ENCODE measurements around the gene ING5. TPM values are rescaled to one million over a fixed set of nuclear protein-coding genes. Genes with fewer than 3 reads are reported as not detected.

Gene ING5
- total RNA-seq, 1 experiment from 2014 or later, result 28.6 TPM

- H3K4me3 ChIP-seq (ENCODE audit: low read depth, low read length), result no peak overlapping the region
- peaks cover 2% of the 10 kb centered on the region for H3K36me3 ChIP-seq (ENCODE audit: control insufficient read depth, insufficient read depth, low read length)
- no peak overlapping the region for H3K27ac Mint-ChIP-seq (ENCODE audit: unreplicated experiment)
- H3K4me1 Mint-ChIP-seq (ENCODE audit: low read depth, unreplicated experiment), result no peaks in the 10 kb centered on the region
- no peak for TF ChIP-seq CTCF (IDR thresholded peaks at IDR 0.05; ENCODE audit: insufficient read depth in 1 of 2, low read depth in 1 of 2, low read length in 1 of 2, severe bottlenecking in 1 of 2, unreplicated experiment in 1 of 2)
- H3K27me3 ChIP-seq (replicated peaks; ENCODE audit: control insufficient read depth, insufficient read depth, low read length), result no peaks in the 10 kb centered on the region
- H3K9me3 ChIP-seq, result 0 out of 2 replicates have a peak, but pooled peaks cover 3% of the 10 kb centered on the region
- no peaks in the 10 kb centered on the region for H3K9me3 Mint-ChIP-seq (ENCODE audit: unreplicated experiment)
- POLR2A ChIA-PET, result no interaction called here
- no peaks in the 10 kb centered on the region for H3K27me3 Mint-ChIP-seq (ENCODE audit: insufficient read depth, unreplicated experiment)
- CTCF ChIA-PET, result no interaction called here
- H3K36me3 Mint-ChIP-seq (ENCODE audit: insufficient read depth, unreplicated experiment), result peaks cover 45% of the 10 kb centered on the region
- intact Hi-C loops (cut with micrococcal nuclease; ENCODE audit: unreplicated experiment), result no loop called here
- DNase-seq, result no peak
- H3K4me3 Mint-ChIP-seq (ENCODE audit: unreplicated experiment), result no peak overlapping the region
- no TSS peak for BruUV-seq (replicated peaks)
- H3K4me1 ChIP-seq, result no peaks in the 10 kb centered on the region
Measured at GRCh38 chr2:241721852-241722251, 20.0 kb downstream of the ING5 start.

DNA sequence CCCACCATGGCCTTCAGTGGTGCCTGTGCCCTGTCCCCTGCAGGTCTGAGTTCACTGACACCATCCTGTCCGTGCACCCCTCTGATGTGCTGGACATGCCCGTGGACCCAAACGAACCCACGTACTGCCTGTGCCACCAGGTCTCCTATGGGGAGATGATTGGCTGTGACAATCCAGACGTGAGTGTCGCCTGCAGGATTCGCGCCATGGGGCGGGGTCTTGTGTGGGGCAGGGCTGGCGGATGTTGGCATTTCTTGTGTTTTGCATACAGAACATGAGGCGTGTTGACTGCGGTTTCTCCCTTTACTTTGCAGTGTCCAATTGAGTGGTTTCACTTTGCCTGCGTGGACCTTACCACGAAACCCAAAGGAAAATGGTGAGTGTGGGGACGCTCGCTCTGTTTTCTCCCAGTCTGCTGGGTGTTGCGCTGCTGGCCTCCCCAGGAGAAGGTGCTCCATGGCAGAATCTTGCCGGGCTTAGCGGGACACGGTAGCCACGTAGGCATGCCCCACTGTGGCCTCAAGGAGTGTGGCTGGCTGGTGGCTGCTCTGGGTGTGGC, 21.1 kb downstream of the ING5 start:
- BruUV-seq (replicated peaks), result no TSS peak
- TF ChIP-seq CTCF (IDR thresholded peaks at IDR 0.05; ENCODE audit: insufficient read depth in 1 of 2, low read depth in 1 of 2, low read length in 1 of 2, severe bottlenecking in 1 of 2, unreplicated experiment in 1 of 2), result no peak
- Histone ChIP-seq H3K27me3 (replicated peaks; ENCODE audit: control insufficient read depth, insufficient read depth, low read length) (no peaks in the 10 kb centered on the region), H3K9me3 (0 out of 2 replicates have a peak, but pooled peaks cover 3% of the 10 kb centered on the region), H3K36me3 (ENCODE audit: control insufficient read depth, insufficient read depth, low read length) (peaks cover 2% of the 10 kb centered on the region), H3K4me1 (no peaks in the 10 kb centered on the region), H3K4me3 (ENCODE audit: low read depth, low read length) (no peak overlapping the region)
- ChIA-PET POLR2A (no interaction called here), CTCF (no interaction called here)
- H3K9me3 Mint-ChIP-seq (ENCODE audit: unreplicated experiment), result no peaks in the 10 kb centered on the region
- H3K4me3 Mint-ChIP-seq (ENCODE audit: unreplicated experiment), result no peak overlapping the region
- H3K4me1 Mint-ChIP-seq (ENCODE audit: low read depth, unreplicated experiment), result no peaks in the 10 kb centered on the region
- intact Hi-C loops (cut with micrococcal nuclease; ENCODE audit: unreplicated experiment), result no loop called here
- H3K27ac Mint-ChIP-seq (ENCODE audit: unreplicated experiment), result no peak overlapping the region
- peaks cover 38% of the 10 kb centered on the region for H3K36me3 Mint-ChIP-seq (ENCODE audit: insufficient read depth, unreplicated experiment)
- no peaks in the 10 kb centered on the region for H3K27me3 Mint-ChIP-seq (ENCODE audit: insufficient read depth, unreplicated experiment)
- no peak for DNase-seq

- Mint-ChIP-seq H3K36me3 (ENCODE audit: insufficient read depth, unreplicated experiment) (peaks cover 33% of the 10 kb centered on the region), H3K27ac (ENCODE audit: unreplicated experiment) (no peak overlapping the region), H3K27me3 (ENCODE audit: insufficient read depth, unreplicated experiment) (no peaks in the 10 kb centered on the region), H3K9me3 (ENCODE audit: unreplicated experiment) (no peaks in the 10 kb centered on the region), H3K4me1 (ENCODE audit: low read depth, unreplicated experiment) (no peaks in the 10 kb centered on the region), H3K4me3 (ENCODE audit: unreplicated experiment) (no peak overlapping the region)
- peak in 1 of 2 experiments; percentile 4 for TF ChIP-seq CTCF (IDR thresholded peaks at IDR 0.05; ENCODE audit: insufficient read depth in 1 of 2, low read depth in 1 of 2, low read length in 1 of 2, severe bottlenecking in 1 of 2, unreplicated experiment in 1 of 2)
- Histone ChIP-seq H3K9me3 (0 out of 2 replicates have a peak, but pooled peaks cover 3% of the 10 kb centered on the region), H3K4me3 (ENCODE audit: low read depth, low read length) (no peak overlapping the region), H3K4me1 (no peaks in the 10 kb centered on the region), H3K36me3 (ENCODE audit: control insufficient read depth, insufficient read depth, low read length) (peaks cover 2% of the 10 kb centered on the region), H3K27me3 (replicated peaks; ENCODE audit: control insufficient read depth, insufficient read depth, low read length) (no peaks in the 10 kb centered on the region)
- POLR2A ChIA-PET, result no interaction called here
- CTCF ChIA-PET, result no interaction called here
- intact Hi-C loops (cut with micrococcal nuclease; ENCODE audit: unreplicated experiment), result no loop called here
- BruUV-seq (replicated peaks), result no TSS peak
- no peak for DNase-seq
Measured at GRCh38 chr2:241724259-241724974, 22.6 kb downstream of the ING5 start.
